ENCODE data around the gene TRMT112.

The TRMT112 gene

GRCh38 chr11:64291262-64291751 lies 26.1 kb downstream of the TRMT112 start, which contains the start of gene KCNK4:
KCNK4 (plus strand) TSS chr11:64291302; CDS start chr11:64293019, 1,717 bp downstream.
- no peak for DNase-seq

GRCh38 chr11:64290352-64291261 lies 26.8 kb downstream of the TRMT112 start:
- no peak for DNase-seq

GRCh38 chr11:64289002-64289564 lies 28.3 kb downstream of the TRMT112 start:
- DNase-seq: no peak

GRCh38 chr11:64288353-64288750 lies 29.0 kb downstream of the TRMT112 start:
- no peak for DNase-seq

GRCh38 chr11:64287676-64288352 lies 29.5 kb downstream of the TRMT112 start:
- DNase-seq: no peak

GRCh38 chr11:64286801-64287159 lies 30.6 kb downstream of the TRMT112 start:
- no peak for DNase-seq

- DNase-seq: peak in 1 of 2 experiments; percentile 31
These were observed 31.2 kb downstream of the TRMT112 start for GRCh38 chr11:64285885-64286800.

- DNase-seq: peak; percentile 85 to 89
These were observed 32.1 kb downstream of the TRMT112 start, which contains the start of gene GPR137 for GRCh38 chr11:64284962-64285884. GPR137 (plus strand) TSS chr11:64285848; CDS start chr11:64286525, 677 bp downstream.

- DNase-seq: peak; percentile 89 to 97
These were observed 33.1 kb downstream of the TRMT112 start, which contains the start of gene BAD for GRCh38 chr11:64284048-64284961. BAD (minus strand) TSS chr11:64284665; CDS start chr11:64284368, 297 bp downstream.

- DNase-seq: no peak
These were observed 34.3 kb downstream of the TRMT112 start for GRCh38 chr11:64283092-64283491.

- DNase-seq: no peak
These were observed 35.2 kb downstream of the TRMT112 start for GRCh38 chr11:64281957-64282770.

GRCh38 chr11:64278576-64279190 lies 38.7 kb downstream of the TRMT112 start:
- DNase-seq: no peak

GRCh38 chr11:64276653-64277431 lies 40.5 kb downstream of the TRMT112 start:
- no peak for DNase-seq

- no peak for DNase-seq
These were observed 41.5 kb downstream of the TRMT112 start for GRCh38 chr11:64275841-64276240.

GRCh38 chr11:64275031-64275800 lies 42.1 kb downstream of the TRMT112 start:
- DNase-seq: no peak

GRCh38 chr11:64269540-64270220 lies 47.7 kb downstream of the TRMT112 start:
- DNase-seq: peak; percentile 100

Measured in NCI-H446 (cell line).